Fibroblast of lung (primary cell): ENCODE measurements around the gene ZMYND19. TPM values are rescaled to one million over a fixed set of nuclear protein-coding genes. Genes with fewer than 3 reads are reported as not detected.
A peak's percentile ranks its signal among the peaks of the same experiment; 100 is the strongest.

Experiments
- DNase-seq, 2 donors: peaks; one replicate each; pipeline versions ENCODE4 v3.0.0 to v3.0.0-alpha.2; 2010; ENCODE audit warnings: low read depth in 2 of 2
- H2AFZ ChIP-seq: 2 replicates; pipeline ENCODE4 v1.5.1; 2012; ENCODE audit warnings: low read length, control low read depth, inconsistent platforms
- H3K27ac ChIP-seq: 2 replicates; pipeline ENCODE4 v1.5.1; 2011; ENCODE audit warnings: low read length, control low read depth; ENCODE audit not compliant: insufficient read depth
- H3K27me3 ChIP-seq: 2 replicates; pipeline ENCODE4 v1.5.1; 2011; ENCODE audit warnings: mild to moderate bottlenecking, low read length; ENCODE audit not compliant: control insufficient read depth, insufficient read depth
- H3K36me3 ChIP-seq: 2 replicates; pipeline ENCODE4 v1.5.1; 2011; ENCODE audit warnings: low read length; ENCODE audit not compliant: control insufficient read depth, insufficient read depth
- H3K4me1 ChIP-seq: 2 replicates; pipeline ENCODE4 v1.5.1; 2011; ENCODE audit warnings: low read length; ENCODE audit not compliant: control insufficient read depth, insufficient read depth; ENCODE audit errors: extremely low read depth
- H3K4me2 ChIP-seq: 2 replicates; pipeline ENCODE4 v1.5.1; 2011; ENCODE audit warnings: low read length, control low read depth; ENCODE audit not compliant: insufficient read depth; ENCODE audit errors: extremely low read depth
- H3K4me3 ChIP-seq, 4 experiments: fragments of 200-600 bp in 1 of 4; sonication (generic) in 1 of 4; replicated peaks in 1 of 4; 2 replicates each; pipeline ENCODE4 v1.5.1; 2011 to 2016; ENCODE audit warnings: low read length in 4 of 4, low read depth in 3 of 4, mild to moderate bottlenecking in 3 of 4, control low read depth in 2 of 4, inconsistent platforms in 1 of 4, mixed read lengths in 1 of 4; ENCODE audit not compliant: insufficient read depth in 1 of 4; ENCODE audit errors: control extremely low read depth in 1 of 4
- H3K79me2 ChIP-seq: 2 replicates; pipeline ENCODE4 v1.5.1; 2012; ENCODE audit warnings: mild to moderate bottlenecking, low read length, inconsistent platforms; ENCODE audit not compliant: control insufficient read depth, insufficient read depth
- H3K9ac ChIP-seq: 2 replicates; pipeline ENCODE4 v1.5.1; 2011; ENCODE audit warnings: mild to moderate bottlenecking, low read length, control low read depth; ENCODE audit not compliant: insufficient read depth
- H3K9me3 ChIP-seq: 2 replicates; pipeline ENCODE4 v1.5.1; 2012; ENCODE audit warnings: low read depth, low read length; ENCODE audit not compliant: control insufficient read depth, insufficient read depth
- H4K20me1 ChIP-seq: 2 replicates; pipeline ENCODE4 v1.5.1; 2011; ENCODE audit warnings: low read length; ENCODE audit not compliant: control insufficient read depth, insufficient read depth; ENCODE audit errors: extremely low read depth
- EZH2 ChIP-seq: IDR thresholded peaks from 2 replicates; pipeline ENCODE4 v1.5.1; 2012; ENCODE audit warnings: low read length, control low read depth, mild to moderate bottlenecking; ENCODE audit errors: missing control alignments
- polyA plus RNA-seq, 2 donors: library from polyadenylated mRNA; depleted of rRNA in 1 of 2; stranded (reverse) in 1 of 2; unstranded in 1 of 2; fragments of >200 nt; gene quantifications; 2 replicates each; pipeline ENCODE4 v1.2.1, GENCODE V29; 2011 to 2012; ENCODE audit warnings: missing spikeins in 1 of 2
- total RNA-seq: library from RNA; depleted of rRNA; stranded (reverse); fragments of >200 nt; gene quantifications from 2 replicates; pipeline ENCODE4 v1.2.1, GENCODE V29; 2014
- TF ChIP-seq, protein P1 (sequence below), 2 donors: IDR thresholded peaks in 1 of 2; conservative IDR thresholded peaks in 1 of 2; 1 replicate in 1 of 2; 2 replicates in 1 of 2; pipeline ENCODE4 v1.5.1; 2011 to 2012; ENCODE audit warnings: low read length in 2 of 2, control low read depth in 1 of 2, inconsistent platforms in 1 of 2, low read depth in 1 of 2, mild to moderate bottlenecking in 1 of 2

The ZMYND19 gene
- total and polyA plus RNA-seq, 2 donors (not counting 1 experiment from before 2014, with no cell fraction given) = 11.2 to 12.7 TPM

DNA sequence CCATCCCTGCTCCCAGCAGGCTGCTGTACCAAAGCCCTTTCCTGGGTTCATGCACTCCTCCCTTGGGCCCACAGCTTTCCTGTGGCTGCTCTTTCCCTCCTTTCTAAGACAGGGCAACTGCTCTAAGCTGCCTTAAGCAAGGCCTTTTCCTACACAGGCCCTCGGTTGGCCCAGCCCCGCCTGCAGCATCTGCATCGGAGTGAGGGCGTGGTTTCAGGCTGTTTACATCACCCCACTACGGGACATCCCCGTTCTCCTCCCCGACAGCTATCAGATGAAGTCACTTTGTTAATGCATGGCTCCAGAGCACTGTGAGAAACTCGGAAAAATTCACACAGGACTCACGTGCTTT lies 15.0 kb downstream of the ZMYND19 start:
- no peaks in the 10 kb centered on the region for H4K20me1 ChIP-seq
- no peaks in the 10 kb centered on the region for H3K27me3 ChIP-seq
- H3K27ac ChIP-seq = no peak overlapping the region
- peak in 1 of 2 donors; percentile 19 for DNase-seq
- H3K36me3 ChIP-seq = peaks cover 12% of the 10 kb centered on the region
- H3K9ac ChIP-seq = no peak overlapping the region
- H3K79me2 ChIP-seq = peaks cover 32% of the 10 kb centered on the region
- no peak overlapping the region for H3K4me2 ChIP-seq
- no peaks in the 10 kb centered on the region for H3K9me3 ChIP-seq
- no peak overlapping the region for H2AFZ ChIP-seq
- peaks cover 7% of the 10 kb centered on the region for H3K4me1 ChIP-seq
- H3K4me3 ChIP-seq = no peak overlapping the region
- TF ChIP-seq EZH2 = no peak
- TF ChIP-seq, protein P1, sequence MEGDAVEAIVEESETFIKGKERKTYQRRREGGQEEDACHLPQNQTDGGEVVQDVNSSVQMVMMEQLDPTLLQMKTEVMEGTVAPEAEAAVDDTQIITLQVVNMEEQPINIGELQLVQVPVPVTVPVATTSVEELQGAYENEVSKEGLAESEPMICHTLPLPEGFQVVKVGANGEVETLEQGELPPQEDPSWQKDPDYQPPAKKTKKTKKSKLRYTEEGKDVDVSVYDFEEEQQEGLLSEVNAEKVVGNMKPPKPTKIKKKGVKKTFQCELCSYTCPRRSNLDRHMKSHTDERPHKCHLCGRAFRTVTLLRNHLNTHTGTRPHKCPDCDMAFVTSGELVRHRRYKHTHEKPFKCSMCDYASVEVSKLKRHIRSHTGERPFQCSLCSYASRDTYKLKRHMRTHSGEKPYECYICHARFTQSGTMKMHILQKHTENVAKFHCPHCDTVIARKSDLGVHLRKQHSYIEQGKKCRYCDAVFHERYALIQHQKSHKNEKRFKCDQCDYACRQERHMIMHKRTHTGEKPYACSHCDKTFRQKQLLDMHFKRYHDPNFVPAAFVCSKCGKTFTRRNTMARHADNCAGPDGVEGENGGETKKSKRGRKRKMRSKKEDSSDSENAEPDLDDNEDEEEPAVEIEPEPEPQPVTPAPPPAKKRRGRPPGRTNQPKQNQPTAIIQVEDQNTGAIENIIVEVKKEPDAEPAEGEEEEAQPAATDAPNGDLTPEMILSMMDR (conservative IDR thresholded peaks at IDR 0.05 in 1 of 2, IDR thresholded peaks at IDR 0.05 in 1 of 2; ENCODE audit: low read depth in 1 of 2, low read length in 2 of 2) = no peak

DNA sequence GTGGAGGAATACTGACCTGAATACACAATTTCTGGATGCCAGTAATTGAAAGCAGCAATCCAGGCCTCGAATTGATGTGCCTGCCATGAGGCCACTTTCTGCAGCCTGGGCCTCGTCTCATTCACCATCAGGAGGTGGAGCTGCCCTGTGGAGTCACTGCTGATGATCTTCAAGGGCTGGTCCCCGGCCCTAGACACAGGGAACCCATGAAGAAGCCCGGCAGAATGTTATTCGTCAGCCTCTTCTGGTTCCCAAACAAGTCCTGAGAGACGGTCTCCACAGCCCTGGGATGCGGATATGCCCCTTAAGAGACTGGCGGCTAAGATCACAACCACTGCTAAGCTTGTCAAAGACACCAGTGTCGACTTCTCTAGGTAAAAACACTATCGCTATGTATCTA lies 16.1 kb downstream of the ZMYND19 start:
- no peak for DNase-seq
- Histone ChIP-seq H3K4me3 (no peak overlapping the region), H3K9ac (no peak overlapping the region), H4K20me1 (no peaks in the 10 kb centered on the region), H3K36me3 (peaks cover 12% of the 10 kb centered on the region), H3K79me2 (peaks cover 32% of the 10 kb centered on the region), H3K4me2 (no peak overlapping the region), H3K27me3 (no peaks in the 10 kb centered on the region), H2AFZ (no peak overlapping the region), H3K9me3 (no peaks in the 10 kb centered on the region), H3K4me1 (peaks cover 7% of the 10 kb centered on the region), H3K27ac (no peak overlapping the region)
- TF ChIP-seq EZH2 = no peak
- TF ChIP-seq, protein P1 (conservative IDR thresholded peaks at IDR 0.05 in 1 of 2, IDR thresholded peaks at IDR 0.05 in 1 of 2; ENCODE audit: low read depth in 1 of 2, low read length in 2 of 2) = no peak

DNA sequence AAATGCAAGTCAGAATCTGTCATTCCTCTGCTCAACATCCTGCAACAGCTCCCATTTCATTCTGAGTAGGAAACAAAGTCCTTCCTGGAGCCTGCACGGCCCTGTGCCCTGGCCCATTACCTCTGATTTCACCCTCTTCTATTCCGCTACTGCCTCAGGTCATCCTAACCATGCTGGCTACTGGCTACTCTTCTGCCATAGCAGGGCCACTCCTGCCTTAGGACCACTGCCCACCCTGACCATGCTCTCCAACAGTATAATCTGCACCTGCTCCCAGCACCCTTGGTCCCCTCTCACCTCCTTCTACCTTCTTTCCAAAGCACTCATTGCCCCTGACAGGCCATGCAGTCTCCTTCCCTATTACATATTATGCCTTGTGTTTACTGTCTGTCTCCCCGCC lies 19.7 kb downstream of the ZMYND19 start:
- Histone ChIP-seq H3K27me3 (no peaks in the 10 kb centered on the region), H3K79me2 (peaks cover 8% of the 10 kb centered on the region), H2AFZ (no peak overlapping the region)

More for the DNA sequence above, 19.7 kb downstream of the ZMYND19 start:
- no peaks in the 10 kb centered on the region for H3K9me3 ChIP-seq
- no peaks in the 10 kb centered on the region for H3K4me1 ChIP-seq
- DNase-seq = no peak
- H3K4me2 ChIP-seq = no peak overlapping the region
- H3K9ac ChIP-seq = no peak overlapping the region
- H3K4me3 ChIP-seq = no peak overlapping the region
- H3K36me3 ChIP-seq = peaks cover 9% of the 10 kb centered on the region
- TF ChIP-seq, protein P1 (conservative IDR thresholded peaks at IDR 0.05 in 1 of 2, IDR thresholded peaks at IDR 0.05 in 1 of 2; ENCODE audit: low read depth in 1 of 2, low read length in 2 of 2) = no peak
- TF ChIP-seq EZH2 = no peak
- H4K20me1 ChIP-seq = no peaks in the 10 kb centered on the region
- no peak overlapping the region for H3K27ac ChIP-seq
